Keratinocyte (primary cell): ENCODE measurements around the gene HOXC12.

ENCODE experiments used
- EZH2 ChIP-seq: IDR thresholded peaks from one replicate; pipeline ENCODE4 v1.6.1; 2012; ENCODE audit warnings: inconsistent platforms, mild to moderate bottlenecking, low read length, moderate library complexity
- TF ChIP-seq, protein P1 (sequence below), 3 experiments: IDR thresholded peaks in 1 of 3; conservative IDR thresholded peaks in 1 of 3; optimal IDR thresholded peaks in 1 of 3; 2 replicates in 2 of 3; 3 replicates in 1 of 3; pipeline versions ENCODE3 to v1.5.1; 2011; ENCODE audit warnings: low read length in 3 of 3, mild to moderate bottlenecking in 3 of 3, moderate library complexity in 2 of 3, control low read depth in 1 of 3, inconsistent platforms in 1 of 3; ENCODE audit not compliant: insufficient read depth in 2 of 3; ENCODE audit errors: extremely low read depth in 1 of 3

DNA sequence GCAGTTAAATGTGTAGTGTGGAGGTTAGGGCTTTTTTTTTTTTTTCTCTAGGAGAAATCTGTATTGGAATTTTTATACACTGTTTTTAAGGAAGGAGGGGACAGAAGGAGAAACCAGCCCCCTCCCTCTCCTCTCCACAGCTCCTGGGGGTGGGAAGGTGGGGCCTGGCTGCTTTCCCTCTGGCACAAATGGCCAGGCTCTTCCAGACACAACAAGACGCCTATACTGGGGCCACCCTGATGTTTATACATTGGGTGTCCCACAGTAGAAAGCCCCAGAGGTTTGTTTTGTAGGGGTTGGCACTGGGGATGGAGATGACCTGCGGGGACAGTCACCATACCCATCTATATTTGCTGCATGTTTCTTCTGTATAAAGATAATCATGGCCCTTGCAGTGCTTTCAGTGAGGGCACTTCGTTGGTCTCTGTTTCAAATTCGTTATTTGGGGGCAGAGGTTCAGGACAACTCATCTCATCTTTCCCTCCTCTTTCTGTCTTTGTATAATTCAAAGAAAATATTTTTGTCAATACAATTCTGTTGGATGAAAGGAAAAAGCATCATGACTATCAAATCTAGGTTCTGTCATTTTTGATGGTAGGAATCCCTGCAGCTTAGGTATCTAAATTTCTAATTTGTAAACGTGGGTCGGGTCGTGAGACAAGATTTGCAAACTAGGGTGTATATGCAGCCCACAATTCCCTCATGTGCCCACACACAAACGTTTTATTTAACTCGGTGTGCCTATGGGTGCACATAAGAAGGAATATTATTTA lies 22.3 kb downstream of the HOXC12 start:
- TF ChIP-seq, protein P1, sequence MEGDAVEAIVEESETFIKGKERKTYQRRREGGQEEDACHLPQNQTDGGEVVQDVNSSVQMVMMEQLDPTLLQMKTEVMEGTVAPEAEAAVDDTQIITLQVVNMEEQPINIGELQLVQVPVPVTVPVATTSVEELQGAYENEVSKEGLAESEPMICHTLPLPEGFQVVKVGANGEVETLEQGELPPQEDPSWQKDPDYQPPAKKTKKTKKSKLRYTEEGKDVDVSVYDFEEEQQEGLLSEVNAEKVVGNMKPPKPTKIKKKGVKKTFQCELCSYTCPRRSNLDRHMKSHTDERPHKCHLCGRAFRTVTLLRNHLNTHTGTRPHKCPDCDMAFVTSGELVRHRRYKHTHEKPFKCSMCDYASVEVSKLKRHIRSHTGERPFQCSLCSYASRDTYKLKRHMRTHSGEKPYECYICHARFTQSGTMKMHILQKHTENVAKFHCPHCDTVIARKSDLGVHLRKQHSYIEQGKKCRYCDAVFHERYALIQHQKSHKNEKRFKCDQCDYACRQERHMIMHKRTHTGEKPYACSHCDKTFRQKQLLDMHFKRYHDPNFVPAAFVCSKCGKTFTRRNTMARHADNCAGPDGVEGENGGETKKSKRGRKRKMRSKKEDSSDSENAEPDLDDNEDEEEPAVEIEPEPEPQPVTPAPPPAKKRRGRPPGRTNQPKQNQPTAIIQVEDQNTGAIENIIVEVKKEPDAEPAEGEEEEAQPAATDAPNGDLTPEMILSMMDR (optimal IDR thresholded peaks at IDR 0.05 in 1 of 3, IDR thresholded peaks at IDR 0.05 in 1 of 3, conservative IDR thresholded peaks at IDR 0.05 in 1 of 3; ENCODE audit: extremely low read depth in 1 of 3, insufficient read depth in 2 of 3, low read length in 3 of 3) = no peak
- no peak for TF ChIP-seq EZH2
